GM23248 (cell line): ENCODE results near the gene FAM114A2.

Experiments
- EZH2 ChIP-seq: fragments of 200-600 bp; sonication (generic); IDR thresholded peaks from 2 replicates; pipeline ENCODE4 v1.6.1; 2018; ENCODE audit warnings: antibody characterized with exemption, mild to moderate bottlenecking; ENCODE audit not compliant: insufficient read depth, poor library complexity, severe bottlenecking
- EZH2phosphoT487 ChIP-seq: fragments of 200-600 bp; sonication (generic); IDR thresholded peaks from 2 replicates; pipeline ENCODE4 v1.6.1; 2018; ENCODE audit warnings: antibody characterized with exemption, moderate library complexity, mild to moderate bottlenecking, low read depth; ENCODE audit not compliant: insufficient read depth

DNA sequence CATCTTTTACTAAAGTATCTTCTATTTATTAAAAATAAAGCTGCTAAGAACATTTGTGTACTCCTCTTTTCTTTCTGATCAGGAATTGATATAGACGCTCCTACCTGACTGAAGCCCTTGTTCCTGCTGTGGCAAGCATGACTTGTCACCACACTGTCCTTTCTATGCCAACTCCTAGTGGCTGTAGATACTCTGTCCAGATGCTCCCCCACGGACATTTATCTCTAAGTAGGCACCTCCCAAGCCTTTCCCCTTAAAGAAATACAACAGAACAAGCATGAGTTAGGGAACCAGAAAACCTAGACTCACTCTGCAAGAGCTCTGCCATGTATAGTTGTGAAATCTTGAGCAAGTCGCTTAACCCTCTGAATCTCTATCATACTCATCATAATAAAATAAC lies 53.2 kb downstream of the FAM114A2 start:
- TF ChIP-seq EZH2phosphoT487 (no peak), EZH2 (no peak)
